DOHH2 (cell line): Measurements from ENCODE around the gene GABBR1.

Experiments used
- H3F3A ChIP-seq: fragments of 200-600 bp; sonication (generic), shearing (Covaris generic); 2 replicates; pipeline ENCODE4 v1.6.0; 2016; ENCODE audit warnings: antibody characterized with exemption, mild to moderate bottlenecking; ENCODE audit not compliant: control insufficient read depth, insufficient read depth
- H3K27ac ChIP-seq: fragments of 200-600 bp; sonication (generic); 2 replicates; pipeline ENCODE4 v1.5.1; 2014; ENCODE audit warnings: low read depth, mild to moderate bottlenecking, low read length, moderate library complexity
- H3K27me3 ChIP-seq: fragments of 200-600 bp; sonication (generic); 2 replicates; pipeline ENCODE4 v1.6.1; 2014; ENCODE audit warnings: mild to moderate bottlenecking, low read length, mixed read lengths; ENCODE audit not compliant: control insufficient read depth
- H3K36me3 ChIP-seq: fragments of 200-600 bp; sonication (generic); 2 replicates; pipeline ENCODE4 v1.6.1; 2014; ENCODE audit warnings: mild to moderate bottlenecking, low read length, moderate library complexity, mixed read lengths; ENCODE audit not compliant: control insufficient read depth
- H3K4me1 ChIP-seq: fragments of 200-600 bp; sonication (generic); 2 replicates; pipeline ENCODE4 v1.6.1; 2014; ENCODE audit warnings: mild to moderate bottlenecking, low read length, mixed read lengths; ENCODE audit not compliant: control insufficient read depth
- H3K4me2 ChIP-seq: fragments of 200-600 bp; sonication (generic); 2 replicates; pipeline ENCODE4 v1.6.0; 2014; ENCODE audit warnings: mild to moderate bottlenecking, low read length, moderate library complexity
- H3K4me3 ChIP-seq: fragments of 200-600 bp; sonication (generic); 2 replicates; pipeline ENCODE4 v1.5.1; 2014; ENCODE audit warnings: mild to moderate bottlenecking, low read length, mixed read lengths
- H3K79me2 ChIP-seq: fragments of 200-600 bp; sonication (generic); 2 replicates; pipeline ENCODE4 v1.6.1; 2014; ENCODE audit warnings: mild to moderate bottlenecking, low read length, mixed read lengths; ENCODE audit not compliant: control insufficient read depth
- H3K9me2 ChIP-seq: fragments of 200-600 bp; sonication (generic); replicated peaks from 2 replicates; pipeline ENCODE4 v1.6.1; 2014; ENCODE audit warnings: mild to moderate bottlenecking, low read length, mixed read lengths; ENCODE audit not compliant: control insufficient read depth
- H3K9me3 ChIP-seq: fragments of 200-600 bp; sonication (generic); 2 replicates; pipeline ENCODE4 v1.6.1; 2014; ENCODE audit warnings: antibody characterized with exemption, low read length, mixed read lengths; ENCODE audit not compliant: control insufficient read depth, insufficient read depth
- H4K20me1 ChIP-seq: fragments of 200-600 bp; sonication (generic); 2 replicates; pipeline ENCODE4 v1.6.0; 2014; ENCODE audit warnings: low read depth, mild to moderate bottlenecking, antibody characterized with exemption, low read length, moderate library complexity; ENCODE audit not compliant: control insufficient read depth, insufficient read depth
- EZH2phosphoT487 ChIP-seq: fragments of 200-600 bp; sonication (generic); IDR thresholded peaks from 2 replicates; pipeline ENCODE4 v1.6.1; 2017; ENCODE audit warnings: borderline replicate concordance, mild to moderate bottlenecking, antibody characterized with exemption, low read length, moderate library complexity, mixed read lengths
- TF ChIP-seq, protein P1 (sequence below): fragments of 200-600 bp; sonication (generic); IDR thresholded peaks from one replicate; pipeline ENCODE4 v1.5.1; 2014; ENCODE audit warnings: antibody characterized with exemption, mild to moderate bottlenecking, low read depth, low read length; ENCODE audit not compliant: poor library complexity, severe bottlenecking

Gene GABBR1

DNA sequence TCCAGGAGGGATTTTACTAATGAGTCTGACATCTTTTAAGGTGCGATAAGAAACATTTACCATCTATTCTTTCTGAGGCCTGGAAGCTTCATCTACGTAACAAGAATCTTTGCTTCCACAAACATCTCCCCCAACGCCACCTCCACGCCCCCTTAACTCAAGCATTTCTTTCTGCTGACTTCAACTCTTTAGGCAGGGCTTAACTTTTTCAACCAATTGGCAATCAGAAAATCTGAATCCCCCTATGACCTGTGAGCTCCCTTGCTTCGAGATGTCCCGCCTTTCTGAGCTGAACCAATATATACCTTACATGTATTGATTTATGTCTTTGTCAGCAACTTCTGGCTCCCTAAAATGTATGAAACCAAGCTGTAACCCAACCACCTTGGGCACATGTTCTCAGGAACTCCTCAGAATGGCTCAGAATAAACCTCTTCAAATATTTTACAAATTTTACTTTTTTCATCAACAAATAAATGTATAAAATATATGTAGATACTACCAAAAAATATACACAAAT, 36.5 kb downstream of the GABBR1 start:
- Histone ChIP-seq H4K20me1 (no peaks in the 10 kb centered on the region), H3K27me3 (peaks cover under 1% of the 10 kb centered on the region; the same call in 1 of the 2 replicates), H3K4me3 (no peak overlapping the region), H3K9me2 (no peaks in the 10 kb centered on the region), H3K4me2 (no peak overlapping the region), H3K36me3 (no peaks in the 10 kb centered on the region), H3F3A (no peaks in the 10 kb centered on the region), H3K9me3 (no peaks in the 10 kb centered on the region), H3K27ac (no peak overlapping the region), H3K4me1 (no peaks in the 10 kb centered on the region), H3K79me2 (no peaks in the 10 kb centered on the region)
- TF ChIP-seq EZH2phosphoT487 = no peak
- TF ChIP-seq, protein P1, sequence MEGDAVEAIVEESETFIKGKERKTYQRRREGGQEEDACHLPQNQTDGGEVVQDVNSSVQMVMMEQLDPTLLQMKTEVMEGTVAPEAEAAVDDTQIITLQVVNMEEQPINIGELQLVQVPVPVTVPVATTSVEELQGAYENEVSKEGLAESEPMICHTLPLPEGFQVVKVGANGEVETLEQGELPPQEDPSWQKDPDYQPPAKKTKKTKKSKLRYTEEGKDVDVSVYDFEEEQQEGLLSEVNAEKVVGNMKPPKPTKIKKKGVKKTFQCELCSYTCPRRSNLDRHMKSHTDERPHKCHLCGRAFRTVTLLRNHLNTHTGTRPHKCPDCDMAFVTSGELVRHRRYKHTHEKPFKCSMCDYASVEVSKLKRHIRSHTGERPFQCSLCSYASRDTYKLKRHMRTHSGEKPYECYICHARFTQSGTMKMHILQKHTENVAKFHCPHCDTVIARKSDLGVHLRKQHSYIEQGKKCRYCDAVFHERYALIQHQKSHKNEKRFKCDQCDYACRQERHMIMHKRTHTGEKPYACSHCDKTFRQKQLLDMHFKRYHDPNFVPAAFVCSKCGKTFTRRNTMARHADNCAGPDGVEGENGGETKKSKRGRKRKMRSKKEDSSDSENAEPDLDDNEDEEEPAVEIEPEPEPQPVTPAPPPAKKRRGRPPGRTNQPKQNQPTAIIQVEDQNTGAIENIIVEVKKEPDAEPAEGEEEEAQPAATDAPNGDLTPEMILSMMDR = no peak

DNA sequence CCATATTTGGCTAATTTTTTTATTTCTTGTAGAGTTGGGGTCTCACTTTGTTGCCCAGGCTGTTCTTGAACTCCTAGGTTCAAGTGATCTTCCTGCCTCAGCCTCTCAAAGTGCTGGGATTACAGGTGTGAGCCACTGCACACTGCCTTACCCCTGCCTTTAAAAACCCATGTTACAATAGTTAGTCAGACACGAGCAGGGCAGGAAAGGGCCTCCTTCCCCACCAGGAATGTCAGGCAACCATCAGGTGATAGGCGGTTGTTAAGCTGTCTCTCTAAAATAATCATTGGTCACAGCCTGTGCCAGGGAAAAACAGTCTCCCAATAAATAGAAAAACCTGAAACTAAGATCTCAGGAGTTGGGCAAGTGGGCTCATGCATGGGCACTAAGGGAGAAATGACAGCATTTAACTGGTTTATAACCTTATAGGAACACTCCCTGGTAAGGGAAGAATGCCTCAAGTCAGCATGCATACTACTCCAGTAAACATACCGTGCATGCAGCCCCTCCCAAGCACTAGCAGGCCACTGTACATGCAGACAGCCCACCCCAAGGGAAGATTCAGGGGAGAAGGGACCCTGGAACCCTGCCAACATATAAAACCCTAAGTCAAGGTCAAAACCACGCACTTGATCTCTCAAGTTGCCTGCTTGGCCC, 39.7 kb downstream of the GABBR1 start:
- Histone ChIP-seq H3F3A (no peaks in the 10 kb centered on the region), H3K27ac (no peak overlapping the region), H3K9me3 (no peaks in the 10 kb centered on the region), H3K79me2 (no peaks in the 10 kb centered on the region), H3K36me3 (no peaks in the 10 kb centered on the region), H4K20me1 (no peaks in the 10 kb centered on the region), H3K9me2 (no peaks in the 10 kb centered on the region), H3K4me1 (peaks cover 11% of the 10 kb centered on the region), H3K4me2 (no peak overlapping the region), H3K4me3 (no peak overlapping the region), H3K27me3 (peaks cover 3% of the 10 kb centered on the region; the same call in 1 of the 2 replicates)
- TF ChIP-seq EZH2phosphoT487 = no peak
- TF ChIP-seq, protein P1 = no peak

DNA sequence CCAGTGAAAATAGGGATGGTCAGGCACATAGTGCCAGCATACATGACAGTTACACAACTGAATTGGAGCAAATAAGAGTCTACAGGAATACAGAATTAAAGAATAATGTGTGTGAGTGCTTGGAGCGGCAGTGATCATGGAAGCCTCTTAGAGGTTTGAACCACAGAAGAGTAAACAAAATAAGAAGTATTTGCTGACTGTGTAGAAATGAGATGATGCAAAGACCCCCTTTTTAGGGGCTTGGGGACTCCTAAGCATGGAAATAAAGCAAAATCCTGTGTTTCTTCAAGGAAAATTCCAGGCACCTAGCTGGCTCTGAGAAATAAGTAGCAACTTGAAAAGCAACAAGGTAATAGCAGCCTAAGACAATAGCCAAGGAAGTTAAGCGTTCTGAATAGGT, 41.3 kb downstream of the GABBR1 start:
- Histone ChIP-seq H3K79me2 (no peaks in the 10 kb centered on the region), H3K4me2 (no peak overlapping the region), H3K9me2 (no peaks in the 10 kb centered on the region), H3K4me1 (peaks cover 11% of the 10 kb centered on the region), H4K20me1 (no peaks in the 10 kb centered on the region), H3K9me3 (no peaks in the 10 kb centered on the region), H3K36me3 (no peaks in the 10 kb centered on the region), H3K27ac (no peak overlapping the region), H3F3A (no peaks in the 10 kb centered on the region), H3K4me3 (no peak overlapping the region), H3K27me3 (peaks cover 10% of the 10 kb centered on the region)
- no peak for TF ChIP-seq EZH2phosphoT487
- TF ChIP-seq, protein P1 = no peak
